Midbrain (tissue), 1 donor: ENCODE measurements around the gene ESPNL.

ENCODE experiments used
- DNase-seq: peaks from one replicate; lab custom pipeline; 2025; lab: John Stamatoyannopoulos, UW

Gene ESPNL

DNA sequence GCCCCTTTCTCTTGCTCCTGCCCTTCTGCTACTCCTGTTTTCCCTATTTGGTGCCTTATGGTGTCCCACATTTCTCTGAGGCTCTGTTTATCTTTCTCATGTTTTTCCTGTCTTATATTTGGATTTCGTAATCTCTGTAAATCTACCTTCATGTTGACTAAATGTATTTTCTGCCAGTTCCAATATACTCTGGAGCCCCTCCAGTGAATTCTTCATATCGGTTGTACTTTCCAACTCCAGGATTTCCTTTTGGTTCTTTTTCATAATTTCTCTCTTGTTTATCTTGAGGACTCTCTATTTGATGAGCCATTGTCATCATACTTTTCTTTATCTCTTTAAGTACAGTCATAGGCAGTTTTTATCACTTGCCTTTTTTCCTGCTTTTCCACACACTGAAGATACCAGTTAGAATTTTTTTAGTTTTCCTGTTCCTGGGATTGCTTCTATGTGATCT is 20.2 kb upstream of the ESPNL start:
- no peak for DNase-seq

- no peak for DNase-seq
Measured at GRCh38 chr2:238080518-238080917, 19.6 kb upstream of the ESPNL start.

- no peak for DNase-seq
Measured at GRCh38 chr2:238081150-238081549, 19.0 kb upstream of the ESPNL start.

DNA sequence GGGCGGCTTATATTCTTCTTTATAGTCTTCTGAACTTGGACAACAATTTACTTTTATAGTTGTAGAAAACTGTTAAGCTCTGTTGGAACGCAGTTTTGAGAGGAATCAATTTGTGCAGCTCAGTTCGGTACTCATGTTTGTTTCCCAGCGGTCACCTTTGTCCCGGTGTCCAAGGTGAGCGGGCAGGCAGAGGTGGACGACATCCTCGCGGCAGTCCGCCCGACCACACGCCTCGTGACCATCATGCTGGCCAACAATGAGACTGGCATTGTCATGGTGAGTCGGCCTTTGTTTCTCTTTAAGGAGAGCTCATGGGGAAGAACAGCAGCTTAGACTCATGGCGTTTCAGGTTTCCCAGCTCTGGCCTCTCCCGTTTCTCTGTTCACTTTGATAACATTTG is 18.6 kb upstream of the ESPNL start:
- DNase-seq: no peak

DNA sequence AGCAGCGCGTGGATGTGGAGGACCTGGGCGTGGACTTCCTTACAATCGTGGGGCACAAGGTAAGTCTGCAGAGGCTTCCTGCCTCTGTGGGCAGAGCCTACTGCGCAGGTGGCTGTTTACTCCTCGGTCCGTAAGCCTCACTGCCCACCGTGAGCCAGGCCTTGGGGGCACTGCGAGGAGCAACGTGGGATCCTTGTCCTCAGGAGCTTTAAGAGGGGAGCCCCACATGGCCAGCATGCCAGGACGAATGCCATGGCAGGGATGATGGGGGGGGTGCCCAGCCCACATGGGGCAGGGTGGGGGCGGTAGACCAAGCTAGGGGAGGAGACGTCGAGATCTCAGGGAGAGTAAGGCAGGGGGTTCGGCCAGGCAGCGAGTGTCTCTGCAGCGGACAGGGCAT is 18.0 kb upstream of the ESPNL start:
- no peak for DNase-seq

DNA sequence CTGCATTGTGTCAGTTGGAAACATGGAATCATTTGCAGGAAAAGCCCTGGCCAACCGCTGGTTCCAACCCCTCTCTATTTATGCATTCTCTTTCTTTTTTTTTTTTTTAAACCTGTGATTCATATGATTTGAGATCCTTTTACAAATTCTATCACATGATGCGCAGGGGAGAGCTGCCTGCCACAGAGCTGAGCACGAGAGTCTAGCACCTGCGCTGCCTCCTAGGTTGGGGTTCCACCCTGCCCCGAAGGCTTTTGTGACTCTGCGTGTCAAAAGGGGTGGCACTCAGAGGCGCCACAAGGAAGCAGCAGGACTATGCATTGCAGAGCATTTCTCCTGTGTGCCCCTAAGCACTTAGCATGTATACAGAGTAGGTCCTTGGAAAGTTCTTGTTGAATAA is 17.3 kb upstream of the ESPNL start:
- no peak for DNase-seq

DNA sequence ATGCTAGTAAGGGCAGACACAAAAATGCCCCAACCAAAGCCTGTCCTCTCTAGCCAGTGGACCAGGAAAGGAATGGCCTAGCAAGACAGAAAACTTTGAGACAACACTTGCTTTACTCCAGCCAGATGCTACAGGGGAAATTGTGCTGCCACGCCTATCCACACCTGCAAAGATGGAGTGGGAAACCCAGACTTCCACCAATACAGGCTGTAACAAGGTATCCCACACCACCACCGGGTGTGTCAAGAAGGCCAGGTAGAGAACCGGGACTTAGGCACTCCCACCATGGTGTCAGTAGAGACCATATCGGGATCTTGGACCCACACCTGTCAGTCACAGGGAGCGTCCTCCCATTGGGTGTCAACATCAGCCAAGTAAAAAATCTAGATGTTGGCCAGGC is 16.2 kb upstream of the ESPNL start:
- no peak for DNase-seq

- no peak for DNase-seq
Measured at GRCh38 chr2:238084761-238085160, 15.4 kb upstream of the ESPNL start.

- DNase-seq: no peak
Measured at GRCh38 chr2:238085899-238086298, 14.2 kb upstream of the ESPNL start.

GRCh38 chr2:238087211-238087610 is 12.9 kb upstream of the ESPNL start:
- DNase-seq: no peak

DNA sequence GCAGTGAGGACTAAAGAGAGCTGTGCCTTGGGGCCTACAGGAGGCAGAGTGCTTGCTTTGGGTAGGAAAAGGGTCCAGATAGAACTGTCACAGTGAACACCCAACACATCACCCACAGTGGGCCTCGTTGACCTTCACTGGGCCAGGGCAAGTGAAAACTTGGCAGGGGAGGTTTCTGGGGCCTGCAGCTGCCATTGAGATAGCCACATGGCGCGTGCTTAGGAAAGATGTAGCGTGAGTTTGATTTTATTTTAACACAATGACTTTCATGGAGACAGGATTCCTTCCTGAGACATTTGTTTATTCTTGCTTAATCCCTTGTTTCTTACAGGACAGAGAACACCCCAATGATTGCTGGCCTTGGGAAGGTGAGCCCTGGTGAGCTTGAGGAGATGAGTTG is 9.3 kb upstream of the ESPNL start:
- DNase-seq: no peak

- DNase-seq: no peak
Measured at GRCh38 chr2:238091436-238092060, 8.6 kb upstream of the ESPNL start.

GRCh38 chr2:238092486-238093035 is 7.6 kb upstream of the ESPNL start:
- DNase-seq: no peak

GRCh38 chr2:238093181-238094140 is 6.7 kb upstream of the ESPNL start:
- no peak for DNase-seq

GRCh38 chr2:238094438-238095022 is 5.6 kb upstream of the ESPNL start:
- no peak for DNase-seq

- DNase-seq: no peak
Measured at GRCh38 chr2:238095143-238095542, 5.0 kb upstream of the ESPNL start.

- no peak for DNase-seq
Measured at GRCh38 chr2:238096311-238097011, 3.7 kb upstream of the ESPNL start.

- no peak for DNase-seq
Measured at GRCh38 chr2:238097201-238097987, 2.7 kb upstream of the ESPNL start.

DNA sequence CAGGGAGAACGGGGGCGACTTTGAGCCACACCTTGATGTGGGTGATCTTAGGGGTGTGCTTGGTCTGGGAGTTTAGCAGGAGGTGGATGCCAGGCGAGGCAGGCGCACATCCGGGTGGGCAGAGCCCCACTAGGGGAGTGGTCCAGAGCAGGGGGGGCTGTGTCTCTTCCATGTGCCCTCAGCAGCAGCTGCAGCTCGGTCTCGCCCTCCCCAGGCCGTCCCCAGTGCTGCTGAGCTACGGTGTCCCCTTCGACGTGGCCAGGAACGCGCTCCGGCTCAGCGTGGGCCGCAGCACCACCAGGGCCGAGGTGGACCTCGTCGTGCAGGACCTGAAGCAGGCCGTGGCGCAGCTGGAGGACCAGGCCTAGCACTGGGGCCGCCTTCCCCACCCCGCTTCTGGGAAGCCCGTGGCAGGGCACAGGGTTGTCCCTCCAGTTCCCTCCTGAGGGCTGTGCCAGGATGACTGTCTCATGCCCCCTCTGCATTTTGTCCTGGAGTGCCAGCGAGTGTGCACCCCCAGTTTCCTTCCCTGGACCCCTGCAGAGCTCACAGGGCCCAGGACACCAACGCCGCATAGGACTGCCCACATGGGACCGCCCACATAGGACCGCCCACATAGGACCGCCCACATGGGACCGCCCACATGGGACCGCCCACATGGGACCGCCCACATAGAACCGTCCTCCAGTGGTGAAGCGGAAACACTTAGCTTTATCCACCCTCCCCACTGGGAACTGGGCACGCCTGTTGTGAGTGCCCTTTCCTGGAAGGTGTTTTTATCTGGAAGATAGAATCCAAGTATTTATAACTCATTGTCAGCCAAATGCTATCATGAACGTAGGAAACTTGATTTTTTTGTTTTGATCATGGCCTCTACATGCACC is 1.9 kb upstream of the ESPNL start:
- DNase-seq: no peak
